WTC11 (cell line): ENCODE data around the gene LPCAT1.

Experiments used
- AFF4 ChIP-seq: sonication (generic); formaldehyde crosslinking; IDR thresholded peaks from 2 replicates; pipeline ENCODE4 v1.8.1; 2023; ENCODE audit warnings: mild to moderate bottlenecking, missing genetic modification reagents, borderline replicate concordance
- CTCF ChIP-seq: fragments of 200-600 bp; IDR thresholded peaks from 2 replicates; pipeline ENCODE4 v1.8.0; 2022; ENCODE audit warnings: antibody characterized with exemption
- ESRRA ChIP-seq: sonication (generic); formaldehyde crosslinking; IDR thresholded peaks from 2 replicates; pipeline ENCODE4 v1.8.1; 2022; ENCODE audit warnings: mild to moderate bottlenecking, missing genetic modification reagents, borderline replicate concordance
- NFE2L1 ChIP-seq: sonication (generic); formaldehyde crosslinking; IDR thresholded peaks from 2 replicates; pipeline ENCODE4 v1.8.1; 2023; ENCODE audit warnings: missing genetic modification reagents
- NR3C1 ChIP-seq: sonication (generic); formaldehyde crosslinking; conservative IDR thresholded peaks from 2 replicates; pipeline ENCODE4 v1.8.1; 2023; ENCODE audit warnings: low read depth, mild to moderate bottlenecking, missing genetic modification reagents
- SP1 ChIP-seq: sonication (generic); formaldehyde crosslinking; conservative IDR thresholded peaks from 2 replicates; pipeline ENCODE4 v1.8.1; 2022; ENCODE audit warnings: missing genetic modification reagents
- STAT6 ChIP-seq: sonication (generic); formaldehyde crosslinking; conservative IDR thresholded peaks from 2 replicates; pipeline ENCODE4 v1.8.1; 2023; ENCODE audit warnings: mild to moderate bottlenecking, low read depth, missing genetic modification reagents, moderate library complexity
- ZNF263 ChIP-seq: sonication (generic); formaldehyde crosslinking; IDR thresholded peaks from 2 replicates; pipeline ENCODE4 v1.8.1; 2022; ENCODE audit warnings: low read depth, mild to moderate bottlenecking, moderate library complexity, missing genetic modification reagents
- ZNF423 ChIP-seq: fragments of 250-450 bp; sonication (Bioruptor Pico); IDR thresholded peaks from 2 replicates; pipeline ENCODE4 v2.1.2; 2022; ENCODE audit warnings: mild to moderate bottlenecking, moderate library complexity

GRCh38 chr5:1436036-1436435 is 87.7 kb downstream of the LPCAT1 start:
- TF ChIP-seq SP1 (CRISPR knock-in tag) (no peak), CTCF (no peak), ESRRA (CRISPR knock-in tag) (no peak), ZNF263 (CRISPR knock-in tag) (no peak), STAT6 (CRISPR knock-in tag) (no peak), NFE2L1 (CRISPR knock-in tag) (no peak), ZNF423 (CRISPR knock-in tag) (no peak), AFF4 (CRISPR knock-in tag) (no peak), NR3C1 (CRISPR knock-in tag) (no peak)
